Hepatocyte (in vitro differentiated cells): Measurements from ENCODE around the gene OR6C75.
"Not testable (repeated sequence)": the region's sequence is repeated elsewhere in the genome, so short reads cannot be mapped to it uniquely, and the experiment has no call there.

ENCODE experiments used
- EZH2phosphoT487 ChIP-seq: fragments of 200-600 bp; sonication (generic); IDR thresholded peaks from one replicate; pipeline ENCODE4 v1.6.1; 2018; ENCODE audit warnings: antibody characterized with exemption, mild to moderate bottlenecking, low read depth, moderate library complexity; ENCODE audit not compliant: unreplicated experiment, severe bottlenecking
- TF ChIP-seq, protein P1 (sequence below): fragments of 200-600 bp; sonication (generic); IDR thresholded peaks from 2 replicates; pipeline ENCODE4 v1.5.1; 2016; ENCODE audit warnings: antibody characterized with exemption, mild to moderate bottlenecking; ENCODE audit not compliant: poor library complexity

DNA sequence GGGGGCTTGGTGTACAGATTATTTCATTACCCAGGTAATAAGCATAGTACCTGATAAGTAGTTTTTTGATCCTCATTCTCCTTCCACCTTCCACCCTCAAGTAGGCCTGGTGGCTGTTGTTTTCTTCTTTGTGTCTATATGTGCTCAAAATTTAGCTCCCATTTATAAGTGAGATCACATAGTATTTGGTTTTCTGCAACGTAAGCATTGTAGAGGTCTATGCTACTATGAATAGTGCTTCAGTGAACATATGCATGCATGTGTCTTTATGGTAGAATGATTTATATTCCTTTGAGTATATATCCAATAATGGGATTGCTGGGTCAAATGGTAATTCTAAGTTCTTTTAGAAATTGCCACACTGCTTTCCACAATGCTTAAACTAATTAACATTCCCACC lies 46.4 kb downstream of the OR6C75 start:
- TF ChIP-seq, protein P1, sequence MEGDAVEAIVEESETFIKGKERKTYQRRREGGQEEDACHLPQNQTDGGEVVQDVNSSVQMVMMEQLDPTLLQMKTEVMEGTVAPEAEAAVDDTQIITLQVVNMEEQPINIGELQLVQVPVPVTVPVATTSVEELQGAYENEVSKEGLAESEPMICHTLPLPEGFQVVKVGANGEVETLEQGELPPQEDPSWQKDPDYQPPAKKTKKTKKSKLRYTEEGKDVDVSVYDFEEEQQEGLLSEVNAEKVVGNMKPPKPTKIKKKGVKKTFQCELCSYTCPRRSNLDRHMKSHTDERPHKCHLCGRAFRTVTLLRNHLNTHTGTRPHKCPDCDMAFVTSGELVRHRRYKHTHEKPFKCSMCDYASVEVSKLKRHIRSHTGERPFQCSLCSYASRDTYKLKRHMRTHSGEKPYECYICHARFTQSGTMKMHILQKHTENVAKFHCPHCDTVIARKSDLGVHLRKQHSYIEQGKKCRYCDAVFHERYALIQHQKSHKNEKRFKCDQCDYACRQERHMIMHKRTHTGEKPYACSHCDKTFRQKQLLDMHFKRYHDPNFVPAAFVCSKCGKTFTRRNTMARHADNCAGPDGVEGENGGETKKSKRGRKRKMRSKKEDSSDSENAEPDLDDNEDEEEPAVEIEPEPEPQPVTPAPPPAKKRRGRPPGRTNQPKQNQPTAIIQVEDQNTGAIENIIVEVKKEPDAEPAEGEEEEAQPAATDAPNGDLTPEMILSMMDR, result not testable (repeated sequence)
- not testable (repeated sequence) for TF ChIP-seq EZH2phosphoT487
